Large intestine (tissue), 3 donors: ENCODE measurements around the gene XIRP2. TPM values are rescaled to one million over a fixed set of nuclear protein-coding genes. Genes with fewer than 3 reads are reported as not detected.

Experiments
- DNase-seq, 2 donors: peaks; one replicate each; pipeline versions ENCODE4 v3.0.0 to v3.0.0-alpha.2; 2013
- H3K27ac ChIP-seq: one replicate; pipeline ENCODE4 v1.5.1; 2013; ENCODE audit warnings: low read length
- H3K27me3 ChIP-seq: 2 replicates; pipeline ENCODE4 v1.6.1; 2013; ENCODE audit warnings: low read length; ENCODE audit not compliant: control insufficient read depth, insufficient read depth
- H3K36me3 ChIP-seq: 2 replicates; pipeline ENCODE4 v1.6.1; 2013; ENCODE audit warnings: low read length; ENCODE audit not compliant: control insufficient read depth, insufficient read depth
- H3K4me1 ChIP-seq: one replicate; pipeline ENCODE4 v1.6.1; 2013; ENCODE audit warnings: low read length; ENCODE audit not compliant: control insufficient read depth, insufficient read depth
- H3K4me3 ChIP-seq: one replicate; pipeline ENCODE4 v1.5.1; 2013; ENCODE audit warnings: low read length
- H3K9me3 ChIP-seq: one replicate; pipeline ENCODE4 v1.6.1; 2013; ENCODE audit warnings: mild to moderate bottlenecking, low read depth, low read length, moderate library complexity; ENCODE audit not compliant: control insufficient read depth
- WGBS: methylation state at CpG from one replicate; pipeline ENCODE4 v1.1.5; 2013; ENCODE audit warnings: low lambda C conversion rate; ENCODE audit not compliant: insufficient coverage; 5-methylcytosine and 5-hydroxymethylcytosine counted together
- polyA plus RNA-seq: library from polyadenylated mRNA; unstranded; fragments of 120-200 nt; gene quantifications from one replicate; pipeline ENCODE4 v1.2.1, GENCODE V29; 2013

XIRP2 gene
- polyA plus RNA-seq, 1 donor: 0.22 TPM

- peak in 1 of 2 donors; percentile 17 for DNase-seq
- Histone ChIP-seq H3K27me3 (no peaks in the 10 kb centered on the region), H3K9me3 (no peaks in the 10 kb centered on the region), H3K4me3 (no peak overlapping the region), H3K27ac (no peak overlapping the region), H3K36me3 (no peaks in the 10 kb centered on the region), H3K4me1 (no peaks in the 10 kb centered on the region)
- WGBS: no CpG with 5 or more reads among the region's 3 CpGs
Observed at GRCh38 chr2:167212014-167212648, 323.9 kb downstream of the XIRP2 start.

DNA sequence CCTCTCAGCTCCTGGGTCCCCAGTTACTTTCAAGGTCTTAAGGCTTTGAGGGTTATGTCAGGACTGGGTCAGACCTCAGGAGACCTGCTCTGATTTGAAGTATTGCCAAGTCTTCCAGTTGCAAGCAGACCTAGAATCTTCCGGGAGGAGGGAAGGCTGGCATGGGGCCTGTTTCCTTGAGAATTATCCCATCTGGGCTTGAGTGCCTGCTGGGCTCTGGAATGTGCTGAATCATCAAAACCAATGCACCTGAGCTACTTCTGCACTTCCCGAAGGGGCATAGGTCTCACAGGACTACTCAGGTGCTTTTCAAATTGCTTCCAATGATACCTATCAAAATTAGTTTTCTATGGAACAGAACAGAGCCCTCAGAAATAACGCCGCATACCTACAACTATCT lies 327.3 kb downstream of the XIRP2 start:
- Histone ChIP-seq H3K9me3 (no peaks in the 10 kb centered on the region), H3K4me1 (no peaks in the 10 kb centered on the region), H3K36me3 (no peaks in the 10 kb centered on the region), H3K27ac (no peak overlapping the region), H3K4me3 (no peak overlapping the region), H3K27me3 (no peaks in the 10 kb centered on the region)
- peak in 1 of 2 donors; percentile 8 for DNase-seq
- no CpG with 5 or more reads among the region's 4 CpGs for WGBS

- H3K36me3 ChIP-seq: no peaks in the 10 kb centered on the region
- H3K4me3 ChIP-seq: no peak overlapping the region
- no peaks in the 10 kb centered on the region for H3K9me3 ChIP-seq
- DNase-seq: no peak
- H3K4me1 ChIP-seq: no peaks in the 10 kb centered on the region
- WGBS: no CpG with 5 or more reads among the region's 4 CpGs
- no peak overlapping the region for H3K27ac ChIP-seq
- H3K27me3 ChIP-seq: no peaks in the 10 kb centered on the region
Observed at GRCh38 chr2:167237478-167237877, 349.2 kb downstream of the XIRP2 start.

DNA sequence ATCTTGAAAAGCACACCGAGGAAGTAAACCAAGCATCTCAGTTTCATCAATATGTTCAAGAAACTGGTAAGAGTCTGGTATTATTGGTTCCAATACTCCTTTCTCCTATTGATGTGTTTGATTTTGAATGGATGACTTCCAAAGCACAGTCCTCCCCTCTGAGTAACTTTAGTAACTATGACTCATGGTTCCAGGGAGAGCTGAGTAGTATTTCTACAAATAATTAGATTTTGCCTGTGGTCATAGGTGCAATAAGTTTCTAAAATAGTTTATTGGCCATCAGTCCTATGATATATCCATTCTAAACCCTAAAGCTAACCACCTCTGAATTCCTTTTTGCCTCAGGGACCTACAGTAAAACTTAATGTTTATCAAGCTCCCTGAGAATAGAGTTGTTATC lies 352.4 kb downstream of the XIRP2 start:
- H3K9me3 ChIP-seq: no peaks in the 10 kb centered on the region
- no peak for DNase-seq
- no peak overlapping the region for H3K4me3 ChIP-seq
- no CpG with 5 or more reads among the region's 1 CpG for WGBS
- no peaks in the 10 kb centered on the region for H3K4me1 ChIP-seq
- no peaks in the 10 kb centered on the region for H3K36me3 ChIP-seq
- no peaks in the 10 kb centered on the region for H3K27me3 ChIP-seq
- no peak overlapping the region for H3K27ac ChIP-seq

GRCh38 chr2:167249197-167249596 lies 360.9 kb downstream of the XIRP2 start:
- WGBS: 100% methylated on average over 2 of the region's 4 CpGs
- Histone ChIP-seq H3K27me3 (no peaks in the 10 kb centered on the region), H3K27ac (no peak overlapping the region), H3K4me1 (no peaks in the 10 kb centered on the region), H3K4me3 (no peak overlapping the region), H3K9me3 (no peaks in the 10 kb centered on the region), H3K36me3 (no peaks in the 10 kb centered on the region)
- DNase-seq: no peak

GRCh38 chr2:167253025-167253424 lies 364.7 kb downstream of the XIRP2 start:
- 64% methylated on average over 2 of the region's 2 CpGs for WGBS
- DNase-seq: no peak

GRCh38 chr2:167254721-167255120 lies 366.4 kb downstream of the XIRP2 start:
- Histone ChIP-seq H3K27ac (no peak overlapping the region), H3K27me3 (no peaks in the 10 kb centered on the region), H3K9me3 (no peaks in the 10 kb centered on the region), H3K4me1 (no peaks in the 10 kb centered on the region), H3K4me3 (no peak overlapping the region), H3K36me3 (no peaks in the 10 kb centered on the region)
- 86% methylated on average over 1 of the region's 1 CpG for WGBS
- no peak for DNase-seq

More at GRCh38 chr2:167253025-167253424, 364.7 kb downstream of the XIRP2 start:
- Histone ChIP-seq H3K36me3 (no peaks in the 10 kb centered on the region), H3K9me3 (no peaks in the 10 kb centered on the region), H3K4me3 (no peak overlapping the region), H3K27me3 (no peaks in the 10 kb centered on the region), H3K27ac (no peak overlapping the region), H3K4me1 (no peaks in the 10 kb centered on the region)

- H3K27ac ChIP-seq: no peak overlapping the region
- no peak overlapping the region for H3K4me3 ChIP-seq
- WGBS: 89% methylated on average over 1 of the region's 3 CpGs
- no peaks in the 10 kb centered on the region for H3K27me3 ChIP-seq
- no peaks in the 10 kb centered on the region for H3K9me3 ChIP-seq
- DNase-seq: no peak
- no peaks in the 10 kb centered on the region for H3K36me3 ChIP-seq
- no peaks in the 10 kb centered on the region for H3K4me1 ChIP-seq
Observed at GRCh38 chr2:167258712-167259111, 370.4 kb downstream of the XIRP2 start.

DNA sequence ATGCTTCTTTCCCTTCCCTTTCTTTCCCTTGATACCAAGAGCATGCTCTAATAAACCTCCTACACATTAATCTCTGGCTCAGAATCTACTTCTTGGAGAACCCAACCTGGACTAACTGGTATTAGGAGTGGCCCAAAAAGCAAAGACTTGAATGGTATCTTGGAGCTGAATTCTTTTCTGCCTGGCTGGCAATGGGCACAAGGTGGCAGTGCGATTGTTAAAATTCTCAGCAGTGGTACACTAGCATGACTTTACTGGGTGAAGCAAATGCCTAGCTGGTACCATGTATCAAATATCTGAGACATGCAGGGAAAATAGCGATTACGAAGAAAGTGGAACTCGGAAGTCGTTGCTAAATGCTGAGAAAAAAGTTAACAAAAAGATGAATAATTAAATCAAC lies 376.1 kb downstream of the XIRP2 start:
- 93% methylated on average over 5 of the region's 5 CpGs for WGBS
- Histone ChIP-seq H3K9me3 (no peaks in the 10 kb centered on the region), H3K4me1 (no peaks in the 10 kb centered on the region), H3K27me3 (no peaks in the 10 kb centered on the region), H3K27ac (no peak overlapping the region), H3K4me3 (no peak overlapping the region), H3K36me3 (no peaks in the 10 kb centered on the region)
- DNase-seq: no peak

- H3K9me3 ChIP-seq: no peaks in the 10 kb centered on the region
- H3K27ac ChIP-seq: no peak overlapping the region
- no peaks in the 10 kb centered on the region for H3K4me1 ChIP-seq
- H3K27me3 ChIP-seq: no peaks in the 10 kb centered on the region
- DNase-seq: no peak
- WGBS: 80% methylated on average over 2 of the region's 2 CpGs
- no peak overlapping the region for H3K4me3 ChIP-seq
- H3K36me3 ChIP-seq: no peaks in the 10 kb centered on the region
Observed at GRCh38 chr2:167265004-167265403, 376.7 kb downstream of the XIRP2 start.

DNA sequence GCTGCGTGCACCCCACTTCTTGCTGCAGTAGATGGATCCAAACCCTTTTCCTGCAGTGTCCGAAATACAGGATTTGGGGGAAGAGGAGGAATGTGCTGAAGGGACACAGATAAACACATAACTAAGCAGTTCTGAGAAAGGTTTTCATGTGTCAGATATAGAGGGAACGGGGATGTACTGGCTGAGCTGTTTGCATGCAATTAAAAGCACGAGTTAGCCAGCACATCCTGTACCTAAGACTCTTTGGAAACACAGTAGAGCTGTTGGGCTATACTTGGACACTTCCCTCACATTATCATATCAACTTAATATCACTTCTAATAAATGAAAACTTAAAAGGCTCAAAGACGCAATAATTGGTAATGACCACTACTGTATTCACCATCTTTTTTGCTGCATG lies 377.4 kb downstream of the XIRP2 start:
- DNase-seq: no peak
- H3K36me3 ChIP-seq: no peaks in the 10 kb centered on the region
- H3K4me1 ChIP-seq: no peaks in the 10 kb centered on the region
- H3K4me3 ChIP-seq: no peak overlapping the region
- H3K27me3 ChIP-seq: no peaks in the 10 kb centered on the region
- H3K9me3 ChIP-seq: no peaks in the 10 kb centered on the region
- H3K27ac ChIP-seq: no peak overlapping the region
- 67% methylated on average over 1 of the region's 5 CpGs for WGBS
